ENCODE results near the gene ADAP1. TPM values are rescaled to one million over a fixed set of nuclear protein-coding genes. Genes with fewer than 3 reads are reported as not detected.
"Not testable (repeated sequence)": the region's sequence is repeated elsewhere in the genome, so short reads cannot be mapped to it uniquely, and the experiment has no call there.

The ADAP1 gene
- total RNA-seq, 1 experiment from 2014 or later, result 3.1 TPM

GRCh38 chr7:908591-909357 is 45.7 kb downstream of the ADAP1 start:
- POLR2A ChIA-PET, result interaction anchor here (0.7 kb wide), 1 partner anchor 566 kb away, joined by 13 read pairs; no protein-coding TSS in a partner anchor

GRCh38 chr7:908159-908581 is 46.3 kb downstream of the ADAP1 start:
- no TSS peak for BruUV-seq (replicated peaks)
- peaks cover 5% of the 10 kb centered on the region; the same call in 1 of the 2 replicates for H3K4me1 ChIP-seq (ENCODE audit: control insufficient read depth, insufficient read depth, low read length)
- CTCF ChIA-PET, result no interaction called here

More at GRCh38 chr7:908591-909357, 45.7 kb downstream of the ADAP1 start:
- CTCF ChIA-PET, result interaction anchor here (0.6 kb wide), 1 partner anchor 14 kb away, joined by 3 read pairs; no protein-coding TSS in a partner anchor
- in situ Hi-C loops (cut with HindIII; ENCODE audit: low pct_unique_long_range_greater_than_20kb, low sequenced_read_pairs); H3K27ac ChIP-seq (ENCODE audit: low read length); H3K36me3 ChIP-seq (ENCODE audit: control insufficient read depth, insufficient read depth, low read length); intact Hi-C loops (cut with micrococcal nuclease; ENCODE audit: unreplicated experiment); DNase-seq (ENCODE audit: low read depth, low spot score); BruUV-seq (replicated peaks); H3K9me3 ChIP-seq (ENCODE audit: control insufficient read depth, insufficient read depth, low read depth, low read length); H3K27me3 ChIP-seq (ENCODE audit: control insufficient read depth, insufficient read depth, low read length); H3K4me1 ChIP-seq (ENCODE audit: control insufficient read depth, insufficient read depth, low read length): not testable (repeated sequence)
- peak overlapping the region; percentile 25 to 33; a peak in 3 of 4 replicates for H3K4me3 ChIP-seq (ENCODE audit: low read depth in 2 of 2, low read length in 2 of 2)
- peak; percentile 84 for ATAC-seq
- TF ChIP-seq CTCF (IDR thresholded peaks at IDR 0.05), result peak; percentile 95

More at GRCh38 chr7:908159-908581, 46.3 kb downstream of the ADAP1 start:
- H3K27me3 ChIP-seq (ENCODE audit: control insufficient read depth, insufficient read depth, low read length), result no peaks in the 10 kb centered on the region; the same call in 1 of the 2 replicates
- DNase-seq (ENCODE audit: low read depth, low spot score) (no peak), ATAC-seq (peak; percentile 13; the same call in 1 of the 2 replicates)
- H3K4me3 ChIP-seq (ENCODE audit: low read depth in 2 of 2, low read length in 2 of 2), result no peak overlapping the region
- H3K36me3 ChIP-seq (ENCODE audit: control insufficient read depth, insufficient read depth, low read length), result no peaks in the 10 kb centered on the region
- in situ Hi-C loops (cut with HindIII; ENCODE audit: low pct_unique_long_range_greater_than_20kb, low sequenced_read_pairs) (no loop called here), intact Hi-C loops (cut with micrococcal nuclease; ENCODE audit: unreplicated experiment) (no loop called here)
- H3K9me3 ChIP-seq (ENCODE audit: control insufficient read depth, insufficient read depth, low read depth, low read length), result no peaks in the 10 kb centered on the region
- no peak for TF ChIP-seq SIN3A (IDR thresholded peaks at IDR 0.05; ENCODE audit: borderline replicate concordance, insufficient read depth, low read depth, low read length)
- TF ChIP-seq, protein P1, sequence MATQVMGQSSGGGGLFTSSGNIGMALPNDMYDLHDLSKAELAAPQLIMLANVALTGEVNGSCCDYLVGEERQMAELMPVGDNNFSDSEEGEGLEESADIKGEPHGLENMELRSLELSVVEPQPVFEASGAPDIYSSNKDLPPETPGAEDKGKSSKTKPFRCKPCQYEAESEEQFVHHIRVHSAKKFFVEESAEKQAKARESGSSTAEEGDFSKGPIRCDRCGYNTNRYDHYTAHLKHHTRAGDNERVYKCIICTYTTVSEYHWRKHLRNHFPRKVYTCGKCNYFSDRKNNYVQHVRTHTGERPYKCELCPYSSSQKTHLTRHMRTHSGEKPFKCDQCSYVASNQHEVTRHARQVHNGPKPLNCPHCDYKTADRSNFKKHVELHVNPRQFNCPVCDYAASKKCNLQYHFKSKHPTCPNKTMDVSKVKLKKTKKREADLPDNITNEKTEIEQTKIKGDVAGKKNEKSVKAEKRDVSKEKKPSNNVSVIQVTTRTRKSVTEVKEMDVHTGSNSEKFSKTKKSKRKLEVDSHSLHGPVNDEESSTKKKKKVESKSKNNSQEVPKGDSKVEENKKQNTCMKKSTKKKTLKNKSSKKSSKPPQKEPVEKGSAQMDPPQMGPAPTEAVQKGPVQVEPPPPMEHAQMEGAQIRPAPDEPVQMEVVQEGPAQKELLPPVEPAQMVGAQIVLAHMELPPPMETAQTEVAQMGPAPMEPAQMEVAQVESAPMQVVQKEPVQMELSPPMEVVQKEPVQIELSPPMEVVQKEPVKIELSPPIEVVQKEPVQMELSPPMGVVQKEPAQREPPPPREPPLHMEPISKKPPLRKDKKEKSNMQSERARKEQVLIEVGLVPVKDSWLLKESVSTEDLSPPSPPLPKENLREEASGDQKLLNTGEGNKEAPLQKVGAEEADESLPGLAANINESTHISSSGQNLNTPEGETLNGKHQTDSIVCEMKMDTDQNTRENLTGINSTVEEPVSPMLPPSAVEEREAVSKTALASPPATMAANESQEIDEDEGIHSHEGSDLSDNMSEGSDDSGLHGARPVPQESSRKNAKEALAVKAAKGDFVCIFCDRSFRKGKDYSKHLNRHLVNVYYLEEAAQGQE (IDR thresholded peaks at IDR 0.05; ENCODE audit: insufficient read depth in 1 of 2, low read depth in 2 of 2, low read length in 1 of 2), result no peak
- no peak for TF ChIP-seq TCF7L2 (IDR thresholded peaks at IDR 0.05; ENCODE audit: low read depth, low read length)
- TF ChIP-seq POLR2AphosphoS5 (IDR thresholded peaks at IDR 0.05; ENCODE audit: low read depth, low read length), result no peak
- no peak for TF ChIP-seq CTCF (IDR thresholded peaks at IDR 0.05)
- POLR2A ChIA-PET, result no interaction called here
- H3K27ac ChIP-seq (ENCODE audit: low read length), result no peak overlapping the region
